Transverse colon (tissue), 4 donors: Measurements from ENCODE around the gene PITPNM1. TPM values are rescaled to one million over a fixed set of nuclear protein-coding genes. Genes with fewer than 3 reads are reported as not detected.

Experiments used
- DNase-seq: peaks from one replicate; pipeline ENCODE4 v3.0.0-alpha.2; 2019
- H3K27ac ChIP-seq, 4 donors: fragments of 200-600 bp; sonication (generic); 2 replicates each; pipeline ENCODE4 v1.5.1; 2016 to 2018; ENCODE audit warnings: inconsistent platforms in 4 of 4
- H3K27me3 ChIP-seq: fragments of 200-600 bp; sonication (generic); 2 replicates; pipeline ENCODE4 v1.5.1; 2017; ENCODE audit warnings: inconsistent platforms
- H3K36me3 ChIP-seq, 4 donors: fragments of 200-600 bp; sonication (generic); 2 replicates each; pipeline ENCODE4 v1.5.1; 2017 to 2019; ENCODE audit warnings: inconsistent platforms in 4 of 4
- H3K4me1 ChIP-seq, 4 donors: fragments of 200-600 bp; sonication (generic); 2 replicates each; pipeline ENCODE4 v1.5.1; 2017 to 2020; ENCODE audit warnings: inconsistent platforms in 4 of 4
- H3K4me3 ChIP-seq, 4 donors: fragments of 200-600 bp; sonication (generic); 1 replicate in 1 of 4; 2 replicates in 3 of 4; pipeline versions ENCODE4 v1.5.1 to v1.6.1; 2017 to 2019; ENCODE audit warnings: inconsistent platforms in 4 of 4
- H3K9me3 ChIP-seq, 2 donors: fragments of 200-600 bp; sonication (generic); 2 replicates each; pipeline ENCODE4 v1.5.1; 2017 to 2019; ENCODE audit warnings: inconsistent platforms in 2 of 2
- EP300 ChIP-seq: sonication (generic); formaldehyde crosslinking; IDR thresholded peaks from one replicate; pipeline ENCODE4 v1.6.1; 2017; ENCODE audit warnings: antibody characterized with exemption, low read depth
- POLR2A ChIP-seq: fragments of 450-650 bp; IDR thresholded peaks from one replicate; pipeline ENCODE4 v1.6.1; 2016; ENCODE audit warnings: antibody characterized with exemption, mild to moderate bottlenecking, moderate library complexity
- POLR2AphosphoS5 ChIP-seq, 3 donors: sonication (generic); formaldehyde crosslinking; IDR thresholded peaks; one replicate each; pipeline ENCODE4 v1.6.1; 2016; ENCODE audit warnings: antibody characterized with exemption in 3 of 3
- WGBS, 2 donors: methylation state at CpG; one replicate each; pipeline ENCODE4 v1.1.5; 2018; ENCODE audit warnings: low coverage in 1 of 2; 5-methylcytosine and 5-hydroxymethylcytosine counted together
- in situ Hi-C, 4 donors: fragments of 200-750 bp; cut with MboI; loops; one replicate each; pipeline versions ENCODE4 v1.15.0 to v1.15.1; 2017; ENCODE audit warnings: low sequenced_read_pairs in 3 of 4, low pct_ligation_motif_present in 1 of 4, low pct_unique_long_range_greater_than_20kb in 1 of 4
- intact Hi-C: fragments of 100-400 bp; cut with DNase I; formaldehyde crosslinking; loops from one replicate; pipeline ENCODE4 v1.15.1; 2023; ENCODE audit warnings: low total_unique reads
- total RNA-seq, 4 donors: library from RNA; depleted of rRNA; stranded (reverse); fragments of >200 nt; gene quantifications; one replicate each; pipeline ENCODE4 v1.1.0, GENCODE V29; 2016
- TF ChIP-seq, protein P1 (sequence below), 5 experiments: fragments of 200-600 bp in 3 of 5; fragments of 450-650 bp in 2 of 5; sonication (generic) in 3 of 5; IDR thresholded peaks; 1 replicate in 2 of 5; 2 replicates in 3 of 5; pipeline ENCODE4 v1.5.1; 2016 to 2017; ENCODE audit warnings: antibody characterized with exemption in 5 of 5, inconsistent platforms in 3 of 5, mild to moderate bottlenecking in 2 of 5, moderate library complexity in 1 of 5

PITPNM1 gene
- total RNA-seq, 4 donors from 2014 or later: 23.5 to 451 (median 60.8) TPM

DNA sequence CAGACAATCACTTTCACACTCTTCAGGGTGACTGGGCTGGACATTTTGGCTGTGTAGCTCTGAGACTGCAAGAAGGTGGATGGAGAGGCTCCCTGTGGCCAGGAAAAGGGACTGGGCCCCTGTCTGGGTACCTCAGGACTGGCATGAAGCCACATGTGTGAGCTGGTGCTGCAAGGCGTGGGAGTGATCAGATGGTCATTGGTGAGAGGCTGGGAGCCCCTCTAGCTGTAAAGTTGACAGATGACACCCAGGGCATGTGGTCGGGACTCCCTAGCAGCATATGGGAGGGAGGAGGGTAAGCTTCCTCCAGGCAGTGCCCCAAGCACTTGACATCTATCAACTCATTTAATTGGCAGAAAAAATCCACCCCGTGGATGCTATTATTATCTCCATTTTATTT, 37.0 kb upstream of the PITPNM1 start:
- H3K36me3 ChIP-seq: no peaks in the 10 kb centered on the region
- 68% methylated on average over 3 of the region's 3 CpGs; no CpG with 5 or more reads in 1 of the 2 donors for WGBS, 2 donors
- no peak for DNase-seq
- H3K4me3 ChIP-seq: no peak overlapping the region
- intact Hi-C loops (no loop called here), in situ Hi-C loops (no loop called here)
- no peak overlapping the region for H3K27ac ChIP-seq
- TF ChIP-seq POLR2A (no peak), POLR2AphosphoS5 (IDR thresholded peaks at IDR 0.05) (no peak), EP300 (no peak)
- TF ChIP-seq, protein P1, sequence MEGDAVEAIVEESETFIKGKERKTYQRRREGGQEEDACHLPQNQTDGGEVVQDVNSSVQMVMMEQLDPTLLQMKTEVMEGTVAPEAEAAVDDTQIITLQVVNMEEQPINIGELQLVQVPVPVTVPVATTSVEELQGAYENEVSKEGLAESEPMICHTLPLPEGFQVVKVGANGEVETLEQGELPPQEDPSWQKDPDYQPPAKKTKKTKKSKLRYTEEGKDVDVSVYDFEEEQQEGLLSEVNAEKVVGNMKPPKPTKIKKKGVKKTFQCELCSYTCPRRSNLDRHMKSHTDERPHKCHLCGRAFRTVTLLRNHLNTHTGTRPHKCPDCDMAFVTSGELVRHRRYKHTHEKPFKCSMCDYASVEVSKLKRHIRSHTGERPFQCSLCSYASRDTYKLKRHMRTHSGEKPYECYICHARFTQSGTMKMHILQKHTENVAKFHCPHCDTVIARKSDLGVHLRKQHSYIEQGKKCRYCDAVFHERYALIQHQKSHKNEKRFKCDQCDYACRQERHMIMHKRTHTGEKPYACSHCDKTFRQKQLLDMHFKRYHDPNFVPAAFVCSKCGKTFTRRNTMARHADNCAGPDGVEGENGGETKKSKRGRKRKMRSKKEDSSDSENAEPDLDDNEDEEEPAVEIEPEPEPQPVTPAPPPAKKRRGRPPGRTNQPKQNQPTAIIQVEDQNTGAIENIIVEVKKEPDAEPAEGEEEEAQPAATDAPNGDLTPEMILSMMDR (IDR thresholded peaks at IDR 0.05): no peak
- H3K4me1 ChIP-seq: peaks cover 9 to 29% (median 17%) of the 10 kb centered on the region in 4 donors
- H3K27me3 ChIP-seq: no peaks in the 10 kb centered on the region
- H3K9me3 ChIP-seq: no peaks in the 10 kb centered on the region

DNA sequence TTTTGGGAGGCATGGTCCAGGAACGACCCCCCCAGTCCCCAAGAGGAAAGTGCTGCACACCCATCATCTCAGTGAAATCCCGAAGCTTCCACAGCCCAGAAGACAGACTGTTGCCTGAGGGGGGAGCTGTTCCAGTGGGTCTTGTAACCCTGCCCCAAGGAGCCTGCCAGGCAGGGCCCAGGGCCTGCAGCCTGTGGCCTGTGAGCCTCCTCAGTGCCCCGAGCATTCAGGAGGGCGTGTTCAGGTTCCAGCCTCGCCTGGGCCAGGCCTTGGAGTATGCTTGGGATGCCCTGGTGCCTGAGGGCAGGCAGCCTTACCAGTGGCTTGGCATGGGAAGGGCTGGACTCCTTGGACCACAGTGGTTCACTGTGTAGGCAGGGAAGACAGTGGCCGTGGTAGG, 36.0 kb upstream of the PITPNM1 start:
- in situ Hi-C loops (no loop called here), intact Hi-C loops (no loop called here)
- H3K27me3 ChIP-seq: no peaks in the 10 kb centered on the region
- no peaks in the 10 kb centered on the region for H3K36me3 ChIP-seq
- 74% methylated on average over 6 of the region's 6 CpGs; no CpG with 5 or more reads in 1 of the 2 donors for WGBS, 2 donors
- H3K4me3 ChIP-seq: no peak overlapping the region
- no peaks in the 10 kb centered on the region for H3K9me3 ChIP-seq
- H3K27ac ChIP-seq: no peak overlapping the region
- peaks cover 9 to 29% (median 17%) of the 10 kb centered on the region in 4 donors for H3K4me1 ChIP-seq
- DNase-seq: no peak
- TF ChIP-seq, protein P1 (IDR thresholded peaks at IDR 0.05): no peak
- TF ChIP-seq POLR2AphosphoS5 (IDR thresholded peaks at IDR 0.05) (no peak), EP300 (no peak), POLR2A (no peak)

DNA sequence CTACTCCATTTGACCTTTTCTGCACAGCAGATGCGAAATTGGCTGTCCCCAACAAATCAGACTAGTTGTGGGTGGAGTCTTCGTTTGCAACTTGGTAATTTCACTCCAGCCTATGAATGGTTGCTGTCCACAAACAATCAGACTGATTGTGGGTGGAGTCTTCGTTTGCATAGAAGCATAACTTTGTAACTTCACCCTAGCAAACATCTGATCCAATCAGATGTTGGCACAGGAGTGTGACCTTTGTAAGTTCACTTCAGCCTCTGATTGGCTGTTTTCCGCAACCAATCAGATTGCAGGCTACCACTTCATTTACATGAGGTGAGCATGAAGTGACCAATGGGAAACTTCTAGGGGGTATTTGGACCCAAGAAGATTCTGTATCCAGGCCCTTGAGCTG, 34.4 kb upstream of the PITPNM1 start:
- Histone ChIP-seq H3K36me3 (no peaks in the 10 kb centered on the region), H3K4me1 (peaks cover 7 to 19% (median 10%) of the 10 kb centered on the region in 4 donors), H3K27ac (no peak overlapping the region), H3K9me3 (peaks cover 0 to 2% of the 10 kb centered on the region in 2 donors), H3K27me3 (no peaks in the 10 kb centered on the region), H3K4me3 (no peak overlapping the region)
- WGBS, 2 donors: 33 to 66% methylated on average over 1 to 4 of the region's 4 CpGs
- no peak for DNase-seq
- in situ Hi-C loops: no loop called here
- TF ChIP-seq EP300: no peak
- TF ChIP-seq, protein P1 (IDR thresholded peaks at IDR 0.05): no peak
- no peak for TF ChIP-seq POLR2AphosphoS5 (IDR thresholded peaks at IDR 0.05)
- no peak for TF ChIP-seq POLR2A
- intact Hi-C loops: no loop called here

DNA sequence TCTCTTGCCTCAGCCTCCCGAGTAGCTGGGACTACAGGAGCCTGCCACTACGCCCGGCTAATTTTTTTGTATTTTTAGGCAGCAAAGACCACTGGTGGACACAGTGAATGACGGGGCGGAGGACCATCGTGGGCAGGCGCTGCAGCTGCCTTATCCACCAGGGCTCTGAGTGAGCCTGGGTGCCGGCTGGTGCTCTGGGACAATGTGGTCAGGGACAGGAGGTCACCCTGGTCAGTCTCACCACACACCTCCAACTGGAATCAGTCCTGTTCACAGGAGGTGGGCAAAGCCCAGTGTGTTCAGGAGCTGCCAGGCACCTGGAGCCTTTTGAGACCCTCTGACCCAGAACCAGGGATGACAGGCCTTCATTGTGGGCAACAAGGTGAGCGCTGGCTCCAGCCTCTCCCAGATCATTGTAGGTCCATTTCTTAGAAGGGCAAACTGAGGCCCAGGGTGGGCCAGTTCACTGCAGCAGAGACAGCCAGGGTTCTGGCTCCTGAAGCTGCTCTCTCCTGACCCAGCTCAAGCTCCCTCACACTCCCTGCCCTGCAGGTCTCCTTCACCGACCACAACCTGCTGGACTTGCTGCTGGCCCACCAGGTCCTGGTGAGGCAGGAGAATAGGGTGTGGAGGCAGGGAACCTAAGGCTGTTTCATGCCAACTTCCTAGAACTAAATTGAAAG, 33.8 kb upstream of the PITPNM1 start:
- WGBS, 2 donors: 87% methylated on average over 10 of the region's 10 CpGs; no CpG with 5 or more reads in 1 of the 2 donors
- H3K27me3 ChIP-seq: no peaks in the 10 kb centered on the region
- H3K4me3 ChIP-seq: no peak overlapping the region
- no peaks in the 10 kb centered on the region for H3K36me3 ChIP-seq
- H3K4me1 ChIP-seq: peaks cover under 1 to 14% (median 6%) of the 10 kb centered on the region in 4 donors
- no peak overlapping the region for H3K27ac ChIP-seq
- intact Hi-C loops (no loop called here), in situ Hi-C loops (no loop called here)
- DNase-seq: no peak
- H3K9me3 ChIP-seq: peaks cover 1 to 5% of the 10 kb centered on the region in 2 donors
- TF ChIP-seq POLR2AphosphoS5 (IDR thresholded peaks at IDR 0.05): no peak
- TF ChIP-seq, protein P1 (IDR thresholded peaks at IDR 0.05): no peak
- no peak for TF ChIP-seq EP300
- TF ChIP-seq POLR2A: no peak
